Mucosa of descending colon (tissue), 3 donors: ENCODE results near the gene CD80. TPM values are rescaled to one million over a fixed set of nuclear protein-coding genes. Genes with fewer than 3 reads are reported as not detected.

Experiments used
- ATAC-seq: fragments of 200-7000 bp; cut with Tn5 transposase; one replicate; pipeline ENCODE4 v1.9.1; 2020; ENCODE audit warnings: mild to moderate bottlenecking, moderate library complexity
- DNase-seq, 3 donors: peaks; one replicate each; pipeline ENCODE4 v3.0.0-alpha.2; 2020
- H3K36me3 ChIP-seq: fragments of 200-600 bp; one replicate; pipeline ENCODE4 v1.8.0; 2021; ENCODE audit warnings: low read depth, mild to moderate bottlenecking
- H3K4me1 ChIP-seq: fragments of 200-600 bp; one replicate; pipeline ENCODE4 v1.8.0; 2021; ENCODE audit warnings: low read depth, mild to moderate bottlenecking
- H3K4me3 ChIP-seq: fragments of 200-600 bp; one replicate; pipeline ENCODE4 v1.8.0; 2021; ENCODE audit warnings: mild to moderate bottlenecking
- H3K9me3 ChIP-seq: fragments of 200-600 bp; one replicate; pipeline ENCODE4 v1.8.0; 2021; ENCODE audit warnings: mild to moderate bottlenecking
- intact Hi-C, 2 donors: fragments of 100-400 bp; cut with DNase I in 1 of 2; cut with micrococcal nuclease in 1 of 2; formaldehyde crosslinking; loops; one replicate each; pipeline versions ENCODE4 v1.11.0 to v1.11.1; 2022; cut with DNase I, micrococcal nuclease
- total RNA-seq, 3 donors: library from RNA; stranded (reverse); fragmentation: NEBNext Ultra II Directional in 2 of 3; extraction: Animal tissue kit (Norgen Biotek cat#: 25700) in 2 of 3; gene quantifications; one replicate each; pipeline versions ENCODE4 v1.2.1 to v1.2.4, GENCODE V29; 2021 to 2023
- TF ChIP-seq, protein P1 (sequence below): fragments of 200-600 bp; IDR thresholded peaks from one replicate; pipeline ENCODE4 v1.8.0; 2022; ENCODE audit warnings: antibody characterized with exemption, mild to moderate bottlenecking
- donor health status: DM: no; HTN: no; CAD: no; lungs with moderate emphysema.
- donor health status: DM: no; HTN: no; CAD: no.
- donor health status: DM: no; HTN: yes; CAD: no.

CD80 gene
- total RNA-seq, 3 donors from 2014 or later, result 0.41 to 1.0 (median 0.58) TPM

GRCh38 chr3:119492128-119492527 is 67.3 kb downstream of the CD80 start:
- ATAC-seq, result no peak

GRCh38 chr3:119490153-119490552 is 69.3 kb downstream of the CD80 start:
- TF ChIP-seq, protein P1, sequence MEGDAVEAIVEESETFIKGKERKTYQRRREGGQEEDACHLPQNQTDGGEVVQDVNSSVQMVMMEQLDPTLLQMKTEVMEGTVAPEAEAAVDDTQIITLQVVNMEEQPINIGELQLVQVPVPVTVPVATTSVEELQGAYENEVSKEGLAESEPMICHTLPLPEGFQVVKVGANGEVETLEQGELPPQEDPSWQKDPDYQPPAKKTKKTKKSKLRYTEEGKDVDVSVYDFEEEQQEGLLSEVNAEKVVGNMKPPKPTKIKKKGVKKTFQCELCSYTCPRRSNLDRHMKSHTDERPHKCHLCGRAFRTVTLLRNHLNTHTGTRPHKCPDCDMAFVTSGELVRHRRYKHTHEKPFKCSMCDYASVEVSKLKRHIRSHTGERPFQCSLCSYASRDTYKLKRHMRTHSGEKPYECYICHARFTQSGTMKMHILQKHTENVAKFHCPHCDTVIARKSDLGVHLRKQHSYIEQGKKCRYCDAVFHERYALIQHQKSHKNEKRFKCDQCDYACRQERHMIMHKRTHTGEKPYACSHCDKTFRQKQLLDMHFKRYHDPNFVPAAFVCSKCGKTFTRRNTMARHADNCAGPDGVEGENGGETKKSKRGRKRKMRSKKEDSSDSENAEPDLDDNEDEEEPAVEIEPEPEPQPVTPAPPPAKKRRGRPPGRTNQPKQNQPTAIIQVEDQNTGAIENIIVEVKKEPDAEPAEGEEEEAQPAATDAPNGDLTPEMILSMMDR, result no peak
- H3K4me1 ChIP-seq, result no peaks in the 10 kb centered on the region
- no peaks in the 10 kb centered on the region for H3K9me3 ChIP-seq
- DNase-seq, result no peak
- H3K4me3 ChIP-seq, result no peak overlapping the region
- no peaks in the 10 kb centered on the region for H3K36me3 ChIP-seq
- intact Hi-C loops, result no loop called here
- no peak for ATAC-seq

More at GRCh38 chr3:119492128-119492527, 67.3 kb downstream of the CD80 start:
- DNase-seq, result no peak
- H3K4me1 ChIP-seq, result no peaks in the 10 kb centered on the region
- no peaks in the 10 kb centered on the region for H3K36me3 ChIP-seq
- H3K4me3 ChIP-seq, result no peak overlapping the region
- no peaks in the 10 kb centered on the region for H3K9me3 ChIP-seq
- intact Hi-C loops, result no loop called here
- TF ChIP-seq, protein P1, result no peak

DNA sequence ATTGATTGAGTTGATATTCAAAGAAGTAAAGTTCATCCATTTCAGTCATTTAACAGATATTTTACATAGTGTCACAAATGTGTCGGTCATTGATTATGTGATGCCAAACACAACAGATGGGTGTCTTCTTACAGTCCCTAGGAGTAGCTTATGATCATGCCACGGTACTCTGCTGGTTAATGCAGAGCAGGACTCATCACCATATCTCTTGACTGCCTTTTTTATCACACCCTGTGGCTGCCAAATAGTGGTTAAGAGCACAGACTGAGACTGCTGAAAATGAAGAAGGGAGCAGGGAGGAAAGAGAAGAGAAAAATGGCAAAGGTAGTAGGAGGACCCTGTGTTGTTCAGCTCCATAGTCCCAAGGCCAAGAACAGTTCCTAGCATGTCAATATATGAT is 73.9 kb downstream of the CD80 start:
- ATAC-seq, result no peak
- intact Hi-C loops, result no loop called here
- no peak overlapping the region for H3K4me3 ChIP-seq
- DNase-seq, result no peak
- no peaks in the 10 kb centered on the region for H3K4me1 ChIP-seq
- no peaks in the 10 kb centered on the region for H3K9me3 ChIP-seq
- TF ChIP-seq, protein P1, result no peak
- H3K36me3 ChIP-seq, result no peaks in the 10 kb centered on the region

GRCh38 chr3:119483101-119483500 is 76.3 kb downstream of the CD80 start:
- Histone ChIP-seq H3K36me3 (no peaks in the 10 kb centered on the region), H3K9me3 (no peaks in the 10 kb centered on the region), H3K4me1 (no peaks in the 10 kb centered on the region), H3K4me3 (no peak overlapping the region)
- DNase-seq, result no peak
- ATAC-seq, result no peak
- intact Hi-C loops, result no loop called here
- TF ChIP-seq, protein P1, result no peak

- no peaks in the 10 kb centered on the region for H3K4me1 ChIP-seq
- TF ChIP-seq, protein P1, result no peak
- DNase-seq (no peak), ATAC-seq (no peak)
- no peaks in the 10 kb centered on the region for H3K36me3 ChIP-seq
- no peaks in the 10 kb centered on the region for H3K9me3 ChIP-seq
- intact Hi-C loops, result no loop called here
- no peak overlapping the region for H3K4me3 ChIP-seq
Measured at GRCh38 chr3:119481079-119481478, 78.3 kb downstream of the CD80 start.

Other genes with a start within 250 kb of the CD80 start
- 10 to 100 TPM; 24.0 to 32.2 (median 26.5) TPM for gene TMEM39A, start 96.0 kb downstream of the CD80 start, total RNA-seq
- 10 to 100 TPM; 11.9 to 19.8 (median 18.6) TPM for gene POGLUT1, start 90.7 kb downstream of the CD80 start, total RNA-seq
- gene TIMMDC1, start 61.1 kb downstream of the CD80 start, total RNA-seq, result 100 to 1,000 TPM in 1 of 3 donors, 10 to 100 TPM in 2; 93.4 to 107 (median 95.3) TPM
- 1 to 10 TPM in 2 of 3 donors, under 1 TPM in 1; 0.93 to 9.1 (median 2.7) TPM for gene ADPRH, start 19.9 kb upstream of the CD80 start, total RNA-seq
- gene PLA1A, start 38.3 kb upstream of the CD80 start, total RNA-seq, result 1 to 10 TPM in 2 of 3 donors, under 1 TPM in 1; 0.58 to 2.1 (median 1.5) TPM
- 10 to 100 TPM in 1 of 3 donors, 1 to 10 TPM in 2; 4.2 to 89.0 (median 7.1) TPM for gene POPDC2, start 101.0 kb upstream of the CD80 start, total RNA-seq
- 10 to 100 TPM; 45.5 to 56.4 (median 52.4) TPM for gene COX17, start 117.8 kb upstream of the CD80 start, total RNA-seq
- gene CFAP91, start 143.4 kb upstream of the CD80 start, total RNA-seq, result 1 to 10 TPM in 2 of 3 donors, under 1 TPM in 1; 0.51 to 6.2 (median 3.3) TPM
- gene NR1I2, start 222.5 kb upstream of the CD80 start, total RNA-seq, result 100 to 1,000 TPM in 1 of 3 donors, 10 to 100 TPM in 2; 62.9 to 141 (median 79.1) TPM